ENCODE data around the gene FMN1.
"Not testable (repeated sequence)": the region's sequence is repeated elsewhere in the genome, so short reads cannot be mapped to it uniquely, and the experiment has no call there.

The FMN1 gene

GRCh38 chr15:33086500-33087121, 107.9 kb downstream of the FMN1 start:
- no peak overlapping the region for H3K4me3 ChIP-seq (ENCODE audit: low read depth in 1 of 2, low read length in 2 of 2)
- no peaks in the 10 kb centered on the region for H3K9me3 ChIP-seq (ENCODE audit: control insufficient read depth in 1 of 2, low read length in 2 of 2)
- no peaks in the 10 kb centered on the region for H3K36me3 ChIP-seq (ENCODE audit: control insufficient read depth in 1 of 2, insufficient read depth in 2 of 2, low read length in 2 of 2)
- H3K27ac ChIP-seq (ENCODE audit: low read depth, low read length): no peak overlapping the region
- no peaks in the 10 kb centered on the region for H3K27me3 ChIP-seq (ENCODE audit: control insufficient read depth in 1 of 2, insufficient read depth in 2 of 2, low read length in 2 of 2)
- H3K4me1 ChIP-seq (ENCODE audit: control insufficient read depth in 1 of 2, insufficient read depth in 2 of 2, low read length in 2 of 2): peaks cover 0 to 3% of the 10 kb centered on the region in 2 donors
- H3K9ac ChIP-seq (ENCODE audit: low read depth in 1 of 2, low read length in 2 of 2): no peak overlapping the region

- Histone ChIP-seq H3K9me3 (ENCODE audit: control insufficient read depth in 1 of 2, low read length in 2 of 2) (no peaks in the 10 kb centered on the region), H3K4me1 (ENCODE audit: control insufficient read depth in 1 of 2, insufficient read depth in 2 of 2, low read length in 2 of 2) (peaks cover 0 to under 1% of the 10 kb centered on the region in 2 donors)
These were observed 109.9 kb downstream of the FMN1 start for GRCh38 chr15:33084661-33085060.

GRCh38 chr15:33083232-33084081, 111.1 kb downstream of the FMN1 start:
- no peak overlapping the region for H3K9ac ChIP-seq (ENCODE audit: low read depth in 1 of 2, low read length in 2 of 2)
- no peak overlapping the region for H3K4me3 ChIP-seq (ENCODE audit: low read depth in 1 of 2, low read length in 2 of 2)
- no peaks in the 10 kb centered on the region for H3K36me3 ChIP-seq (ENCODE audit: control insufficient read depth in 1 of 2, insufficient read depth in 2 of 2, low read length in 2 of 2)
- H3K4me1 ChIP-seq (ENCODE audit: control insufficient read depth in 1 of 2, insufficient read depth in 2 of 2, low read length in 2 of 2): no peaks in the 10 kb centered on the region
- no peaks in the 10 kb centered on the region for H3K27me3 ChIP-seq (ENCODE audit: control insufficient read depth in 1 of 2, insufficient read depth in 2 of 2, low read length in 2 of 2)
- H3K9me3 ChIP-seq (ENCODE audit: control insufficient read depth in 1 of 2, low read length in 2 of 2): no peaks in the 10 kb centered on the region
- H3K27ac ChIP-seq (ENCODE audit: low read depth, low read length): no peak overlapping the region

More at GRCh38 chr15:33084661-33085060, 109.9 kb downstream of the FMN1 start:
- Histone ChIP-seq H3K4me3 (ENCODE audit: low read depth in 1 of 2, low read length in 2 of 2) (no peak overlapping the region), H3K36me3 (ENCODE audit: control insufficient read depth in 1 of 2, insufficient read depth in 2 of 2, low read length in 2 of 2) (no peaks in the 10 kb centered on the region), H3K27ac (ENCODE audit: low read depth, low read length) (no peak overlapping the region), H3K9ac (ENCODE audit: low read depth in 1 of 2, low read length in 2 of 2) (no peak overlapping the region), H3K27me3 (ENCODE audit: control insufficient read depth in 1 of 2, insufficient read depth in 2 of 2, low read length in 2 of 2) (no peaks in the 10 kb centered on the region)

GRCh38 chr15:33080006-33080405, 114.5 kb downstream of the FMN1 start:
- Histone ChIP-seq H3K36me3 (ENCODE audit: control insufficient read depth in 1 of 2, insufficient read depth in 2 of 2, low read length in 2 of 2) (no peaks in the 10 kb centered on the region), H3K9ac (ENCODE audit: low read depth in 1 of 2, low read length in 2 of 2) (no peak overlapping the region), H3K4me3 (ENCODE audit: low read depth in 1 of 2, low read length in 2 of 2) (no peak overlapping the region), H3K9me3 (ENCODE audit: control insufficient read depth in 1 of 2, low read length in 2 of 2) (no peaks in the 10 kb centered on the region), H3K27me3 (ENCODE audit: control insufficient read depth in 1 of 2, insufficient read depth in 2 of 2, low read length in 2 of 2) (no peaks in the 10 kb centered on the region), H3K27ac (ENCODE audit: low read depth, low read length) (no peak overlapping the region), H3K4me1 (ENCODE audit: control insufficient read depth in 1 of 2, insufficient read depth in 2 of 2, low read length in 2 of 2) (no peaks in the 10 kb centered on the region)

- Histone ChIP-seq H3K36me3 (ENCODE audit: control insufficient read depth in 1 of 2, insufficient read depth in 2 of 2, low read length in 2 of 2) (no peaks in the 10 kb centered on the region), H3K27me3 (ENCODE audit: control insufficient read depth in 1 of 2, insufficient read depth in 2 of 2, low read length in 2 of 2) (no peaks in the 10 kb centered on the region), H3K27ac (ENCODE audit: low read depth, low read length) (no peak overlapping the region), H3K9ac (ENCODE audit: low read depth in 1 of 2, low read length in 2 of 2) (no peak overlapping the region), H3K4me3 (ENCODE audit: low read depth in 1 of 2, low read length in 2 of 2) (no peak overlapping the region), H3K4me1 (ENCODE audit: control insufficient read depth in 1 of 2, insufficient read depth in 2 of 2, low read length in 2 of 2) (no peaks in the 10 kb centered on the region), H3K9me3 (ENCODE audit: control insufficient read depth in 1 of 2, low read length in 2 of 2) (no peaks in the 10 kb centered on the region)
These were observed 115.9 kb downstream of the FMN1 start for GRCh38 chr15:33078607-33079006.

DNA sequence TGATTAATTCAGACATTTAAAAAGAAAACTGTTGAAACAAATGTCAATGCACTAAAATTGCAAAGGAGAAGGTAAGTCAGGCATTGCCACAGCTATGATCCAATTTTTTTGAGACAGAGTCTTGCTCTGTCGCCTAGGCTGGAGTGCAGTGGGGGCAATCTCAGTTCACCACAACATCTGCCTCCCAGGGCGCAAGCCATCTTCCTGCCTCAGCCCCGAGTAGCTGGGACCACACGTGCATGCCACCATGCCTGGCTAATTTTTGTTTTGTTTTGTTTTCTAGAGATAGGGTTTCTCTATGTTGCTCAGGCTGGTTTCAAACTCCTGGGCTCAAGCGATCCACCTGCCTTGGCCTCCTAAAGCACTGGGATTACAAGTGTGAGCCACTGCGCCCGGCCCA, 117.6 kb downstream of the FMN1 start:
- H3K27me3 ChIP-seq (ENCODE audit: control insufficient read depth in 1 of 2, insufficient read depth in 2 of 2, low read length in 2 of 2): no peaks in the 10 kb centered on the region
- no peaks in the 10 kb centered on the region for H3K9me3 ChIP-seq (ENCODE audit: control insufficient read depth in 1 of 2, low read length in 2 of 2)
- H3K9ac ChIP-seq (ENCODE audit: low read depth in 1 of 2, low read length in 2 of 2): no peak overlapping the region
- H3K27ac ChIP-seq (ENCODE audit: low read depth, low read length): no peak overlapping the region
- H3K36me3 ChIP-seq (ENCODE audit: control insufficient read depth in 1 of 2, insufficient read depth in 2 of 2, low read length in 2 of 2): no peaks in the 10 kb centered on the region
- no peak overlapping the region for H3K4me3 ChIP-seq (ENCODE audit: low read depth in 1 of 2, low read length in 2 of 2)
- no peaks in the 10 kb centered on the region for H3K4me1 ChIP-seq (ENCODE audit: control insufficient read depth in 1 of 2, insufficient read depth in 2 of 2, low read length in 2 of 2)

DNA sequence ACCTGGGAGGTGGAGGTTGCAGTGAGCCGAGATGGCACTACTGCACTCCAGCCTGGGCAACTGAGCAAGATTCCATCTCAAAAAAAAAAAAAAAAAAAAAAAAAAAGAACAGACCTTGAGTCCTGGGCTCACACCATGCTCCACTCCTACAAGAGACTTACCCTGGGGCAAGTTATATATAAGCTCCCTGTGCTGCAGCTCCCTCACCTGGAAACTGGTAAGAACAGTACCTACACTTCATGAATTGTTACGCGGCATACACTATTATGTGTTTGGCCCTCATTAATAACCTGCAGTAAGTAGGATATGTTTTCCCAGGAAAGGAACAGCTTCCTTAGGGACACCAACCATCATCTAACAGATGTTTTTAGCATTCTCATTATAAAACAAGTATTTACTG, 119.6 kb downstream of the FMN1 start:
- H3K4me3 ChIP-seq (ENCODE audit: low read depth in 1 of 2, low read length in 2 of 2): no peak overlapping the region
- no peaks in the 10 kb centered on the region for H3K27me3 ChIP-seq (ENCODE audit: control insufficient read depth in 1 of 2, insufficient read depth in 2 of 2, low read length in 2 of 2)
- no peak overlapping the region for H3K27ac ChIP-seq (ENCODE audit: low read depth, low read length)
- H3K4me1 ChIP-seq (ENCODE audit: control insufficient read depth in 1 of 2, insufficient read depth in 2 of 2, low read length in 2 of 2): no peaks in the 10 kb centered on the region
- no peaks in the 10 kb centered on the region for H3K36me3 ChIP-seq (ENCODE audit: control insufficient read depth in 1 of 2, insufficient read depth in 2 of 2, low read length in 2 of 2)
- H3K9ac ChIP-seq (ENCODE audit: low read depth in 1 of 2, low read length in 2 of 2): no peak overlapping the region
- no peaks in the 10 kb centered on the region for H3K9me3 ChIP-seq (ENCODE audit: control insufficient read depth in 1 of 2, low read length in 2 of 2)

GRCh38 chr15:33074212-33074611, 120.3 kb downstream of the FMN1 start:
- H3K4me3 ChIP-seq (ENCODE audit: low read depth in 1 of 2, low read length in 2 of 2): no peak overlapping the region
- no peaks in the 10 kb centered on the region for H3K36me3 ChIP-seq (ENCODE audit: control insufficient read depth in 1 of 2, insufficient read depth in 2 of 2, low read length in 2 of 2)
- H3K9ac ChIP-seq (ENCODE audit: low read depth in 1 of 2, low read length in 2 of 2): no peak overlapping the region
- no peaks in the 10 kb centered on the region for H3K27me3 ChIP-seq (ENCODE audit: control insufficient read depth in 1 of 2, insufficient read depth in 2 of 2, low read length in 2 of 2)
- peaks cover 0 to 2% of the 10 kb centered on the region in 2 donors for H3K4me1 ChIP-seq (ENCODE audit: control insufficient read depth in 1 of 2, insufficient read depth in 2 of 2, low read length in 2 of 2)
- no peak overlapping the region for H3K27ac ChIP-seq (ENCODE audit: low read depth, low read length)
- H3K9me3 ChIP-seq (ENCODE audit: control insufficient read depth in 1 of 2, low read length in 2 of 2): no peaks in the 10 kb centered on the region

DNA sequence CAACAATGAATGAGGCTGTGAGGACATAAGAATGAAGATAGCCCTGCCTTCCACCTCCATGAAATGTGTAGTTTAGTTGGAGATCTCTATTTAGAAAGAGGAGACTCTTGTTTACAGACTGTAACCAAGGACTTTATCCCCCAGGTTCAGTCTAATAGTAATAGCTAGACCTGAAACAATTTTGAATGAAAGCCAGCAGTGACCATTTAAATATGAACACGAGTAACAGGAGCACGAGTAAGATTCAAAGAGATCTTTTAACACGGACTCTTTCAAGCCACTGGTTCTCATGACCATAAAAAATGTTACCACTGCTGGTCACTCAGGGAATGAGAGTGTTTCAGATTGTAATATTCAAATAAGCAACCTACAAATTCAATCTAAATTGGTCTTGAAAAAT, 123.1 kb downstream of the FMN1 start:
- H3K9me3 ChIP-seq (ENCODE audit: control insufficient read depth in 1 of 2, low read length in 2 of 2): no peaks in the 10 kb centered on the region
- no peaks in the 10 kb centered on the region for H3K36me3 ChIP-seq (ENCODE audit: control insufficient read depth in 1 of 2, insufficient read depth in 2 of 2, low read length in 2 of 2)
- H3K9ac ChIP-seq (ENCODE audit: low read depth in 1 of 2, low read length in 2 of 2): no peak overlapping the region
- H3K27ac ChIP-seq (ENCODE audit: low read depth, low read length): no peak overlapping the region
- no peak overlapping the region for H3K4me3 ChIP-seq (ENCODE audit: low read depth in 1 of 2, low read length in 2 of 2)
- peaks cover 14 to 21% of the 10 kb centered on the region in 2 donors for H3K4me1 ChIP-seq (ENCODE audit: control insufficient read depth in 1 of 2, insufficient read depth in 2 of 2, low read length in 2 of 2)
- H3K27me3 ChIP-seq (ENCODE audit: control insufficient read depth in 1 of 2, insufficient read depth in 2 of 2, low read length in 2 of 2): no peaks in the 10 kb centered on the region

GRCh38 chr15:33069903-33070302, 124.6 kb downstream of the FMN1 start:
- not testable (repeated sequence) for H3K9me3 ChIP-seq (ENCODE audit: control insufficient read depth in 1 of 2, low read length in 2 of 2); H3K4me3 ChIP-seq (ENCODE audit: low read depth in 1 of 2, low read length in 2 of 2); H3K27ac ChIP-seq (ENCODE audit: low read depth, low read length); H3K27me3 ChIP-seq (ENCODE audit: control insufficient read depth in 1 of 2, insufficient read depth in 2 of 2, low read length in 2 of 2); H3K9ac ChIP-seq (ENCODE audit: low read depth in 1 of 2, low read length in 2 of 2); H3K36me3 ChIP-seq (ENCODE audit: control insufficient read depth in 1 of 2, insufficient read depth in 2 of 2, low read length in 2 of 2)
- peaks cover 25 to 29% of the 10 kb centered on the region in 2 donors for H3K4me1 ChIP-seq (ENCODE audit: control insufficient read depth in 1 of 2, insufficient read depth in 2 of 2, low read length in 2 of 2)

Data from duodenal mucosa (tissue), 2 donors.